Stimulated activated CD8-positive, alpha-beta memory T cell treated with anti-CD3 and anti-CD28 coated beads, Interleukin-12 subunit alpha, Interleukin-12 subunit beta, amount 100 ng/mL, for 1 hour (primary cell): ENCODE measurements around the gene REG4.
"Not testable (repeated sequence)": the region's sequence is repeated elsewhere in the genome, so short reads cannot be mapped to it uniquely, and the experiment has no call there.

Experiments
- DNase-seq: peaks from one replicate; pipeline ENCODE4 v3.0.0-alpha.2; 2020; ENCODE audit warnings: low read depth

The REG4 gene

GRCh38 chr1:119811387-119811786 is at the start of gene REG4:
Gene REG4 (minus strand): TSS chr1:119811460. CDS start chr1:119808769, 2,691 bp downstream.
- no peak for DNase-seq

GRCh38 chr1:119859647-119860046 is 48.4 kb upstream of the REG4 start:
- DNase-seq = no peak

GRCh38 chr1:119858556-119859214 is 47.4 kb upstream of the REG4 start:
- DNase-seq = not testable (repeated sequence)

- DNase-seq = no peak
Observed at GRCh38 chr1:119858126-119858525, 46.9 kb upstream of the REG4 start.

- no peak for DNase-seq
Observed at GRCh38 chr1:119853155-119853554, 41.9 kb upstream of the REG4 start.

GRCh38 chr1:119844206-119844605 is 32.9 kb upstream of the REG4 start:
- DNase-seq = not testable (repeated sequence)

GRCh38 chr1:119841306-119841705 is 30.0 kb upstream of the REG4 start:
- DNase-seq = no peak

GRCh38 chr1:119840745-119841144 is 29.5 kb upstream of the REG4 start:
- no peak for DNase-seq

GRCh38 chr1:119838236-119838635 is 27.0 kb upstream of the REG4 start:
- no peak for DNase-seq

- DNase-seq = no peak
Observed at GRCh38 chr1:119834990-119835389, 23.7 kb upstream of the REG4 start.

- DNase-seq = no peak
Observed at GRCh38 chr1:119831027-119831426, 19.8 kb upstream of the REG4 start.

GRCh38 chr1:119829625-119830024 is 18.4 kb upstream of the REG4 start:
- DNase-seq = no peak

- not testable (repeated sequence) for DNase-seq
Observed at GRCh38 chr1:119829006-119829405, 17.7 kb upstream of the REG4 start.

GRCh38 chr1:119828266-119828665 is 17.0 kb upstream of the REG4 start:
- no peak for DNase-seq

- DNase-seq = no peak
Observed at GRCh38 chr1:119827010-119827409, 15.8 kb upstream of the REG4 start.

- DNase-seq = no peak
Observed at GRCh38 chr1:119822406-119822805, 11.1 kb upstream of the REG4 start.

- no peak for DNase-seq
Observed at GRCh38 chr1:119818181-119818580, 6.9 kb upstream of the REG4 start.

GRCh38 chr1:119816407-119816806 is 5.1 kb upstream of the REG4 start:
- DNase-seq = no peak

GRCh38 chr1:119815928-119816327 is 4.7 kb upstream of the REG4 start:
- no peak for DNase-seq

- DNase-seq = no peak
Observed at GRCh38 chr1:119815361-119815760, 4.1 kb upstream of the REG4 start.

GRCh38 chr1:119814288-119814687 is 3.0 kb upstream of the REG4 start:
- no peak for DNase-seq

GRCh38 chr1:119811985-119812557 is 811 bp upstream of the REG4 start:
- DNase-seq = no peak

GRCh38 chr1:119808972-119809550 is 2.2 kb downstream of the REG4 start:
- DNase-seq = peak; percentile 50

GRCh38 chr1:119808491-119808890 is 2.8 kb downstream of the REG4 start:
- no peak for DNase-seq
